Neural progenitor cell (in vitro differentiated cells): Measurements from ENCODE around the gene GALK1. TPM values are rescaled to one million over a fixed set of nuclear protein-coding genes. Genes with fewer than 3 reads are reported as not detected.

Source experiments
- DNase-seq: peaks from one replicate; pipeline ENCODE4 v3.0.0-alpha.2; 2016; ENCODE audit warnings: low spot score
- H2AFZ ChIP-seq: fragments of 200-600 bp; sonication (generic); replicated peaks from 2 replicates; pipeline ENCODE4 v1.6.1; 2016; ENCODE audit warnings: antibody characterized with exemption
- H3F3A ChIP-seq: fragments of 200-600 bp; sonication (generic); 2 replicates; pipeline ENCODE4 v1.6.1; 2016; ENCODE audit warnings: antibody characterized with exemption, low read depth
- H3K27ac ChIP-seq: fragments of 200-600 bp; sonication (generic); 2 replicates; pipeline ENCODE4 v1.5.1; 2016; ENCODE audit warnings: mild to moderate bottlenecking
- H3K27me3 ChIP-seq: fragments of 200-600 bp; sonication (generic); 2 replicates; pipeline ENCODE4 v1.6.1; 2016; ENCODE audit warnings: mild to moderate bottlenecking, moderate library complexity
- H3K36me3 ChIP-seq: fragments of 200-600 bp; sonication (generic); 2 replicates; pipeline ENCODE4 v1.5.1; 2016
- H3K4me1 ChIP-seq: fragments of 200-600 bp; sonication (generic); 2 replicates; pipeline ENCODE4 v1.6.1; 2016; ENCODE audit warnings: mixed run types
- H3K4me2 ChIP-seq: fragments of 200-600 bp; sonication (generic); 2 replicates; pipeline ENCODE4 v1.6.1; 2016
- H3K4me3 ChIP-seq: fragments of 200-600 bp; sonication (generic); 2 replicates; pipeline ENCODE4 v1.5.1; 2016
- H3K79me2 ChIP-seq: fragments of 200-600 bp; sonication (generic); 2 replicates; pipeline ENCODE4 v1.6.1; 2016; ENCODE audit warnings: low read depth
- H3K9ac ChIP-seq: fragments of 200-600 bp; sonication (generic); 2 replicates; pipeline ENCODE4 v1.6.1; 2016
- H3K9me3 ChIP-seq: fragments of 200-600 bp; sonication (generic); 2 replicates; pipeline ENCODE4 v1.5.1; 2016; ENCODE audit warnings: low read depth
- H4K20me1 ChIP-seq: fragments of 200-600 bp; sonication (generic); 2 replicates; pipeline ENCODE4 v1.6.1; 2016; ENCODE audit warnings: low read depth
- H3K27ac Mint-ChIP-seq: 3 replicates; pipeline ENCODE4 v1.8.0; 2021; ENCODE audit warnings: mixed read lengths
- H3K27me3 Mint-ChIP-seq: 2 replicates; pipeline ENCODE4 v1.8.0; 2022; ENCODE audit warnings: low read depth, mild to moderate bottlenecking, inconsistent platforms, moderate library complexity, mixed read lengths; ENCODE audit not compliant: insufficient read depth
- H3K36me3 Mint-ChIP-seq: 3 replicates; pipeline ENCODE4 v1.8.0; 2021; ENCODE audit warnings: mixed read lengths
- H3K4me1 Mint-ChIP-seq: 3 replicates; pipeline ENCODE4 v1.8.0; 2021; ENCODE audit warnings: mixed read lengths
- H3K4me3 Mint-ChIP-seq: 3 replicates; pipeline ENCODE4 v1.8.0; 2021; ENCODE audit warnings: mild to moderate bottlenecking, moderate library complexity, mixed read lengths
- H3K9me3 Mint-ChIP-seq: 3 replicates; pipeline ENCODE4 v1.8.0; 2020; ENCODE audit warnings: mixed read lengths
- EZH2 ChIP-seq: fragments of 200-600 bp; sonication (generic); IDR thresholded peaks from 2 replicates; pipeline ENCODE4 v1.6.1; 2017; ENCODE audit warnings: antibody characterized with exemption, mild to moderate bottlenecking, moderate library complexity
- EZH2phosphoT487 ChIP-seq: fragments of 200-600 bp; sonication (generic); IDR thresholded peaks from 2 replicates; pipeline ENCODE4 v1.6.1; 2017; ENCODE audit warnings: antibody characterized with exemption
- total RNA-seq: library from RNA; depleted of rRNA; stranded (reverse); fragments of >200 nt; gene quantifications from 2 replicates; pipeline ENCODE4 v1.2.3, GENCODE V29; 2015; ENCODE audit warnings: low replicate concordance
- TF ChIP-seq, protein P1 (sequence below): fragments of 200-600 bp; sonication (generic); IDR thresholded peaks from 2 replicates; pipeline ENCODE4 v1.5.1; 2017; ENCODE audit warnings: antibody characterized with exemption, mild to moderate bottlenecking

The GALK1 gene
- total RNA-seq, 1 donor from 2014 or later, result 6.5 TPM

DNA sequence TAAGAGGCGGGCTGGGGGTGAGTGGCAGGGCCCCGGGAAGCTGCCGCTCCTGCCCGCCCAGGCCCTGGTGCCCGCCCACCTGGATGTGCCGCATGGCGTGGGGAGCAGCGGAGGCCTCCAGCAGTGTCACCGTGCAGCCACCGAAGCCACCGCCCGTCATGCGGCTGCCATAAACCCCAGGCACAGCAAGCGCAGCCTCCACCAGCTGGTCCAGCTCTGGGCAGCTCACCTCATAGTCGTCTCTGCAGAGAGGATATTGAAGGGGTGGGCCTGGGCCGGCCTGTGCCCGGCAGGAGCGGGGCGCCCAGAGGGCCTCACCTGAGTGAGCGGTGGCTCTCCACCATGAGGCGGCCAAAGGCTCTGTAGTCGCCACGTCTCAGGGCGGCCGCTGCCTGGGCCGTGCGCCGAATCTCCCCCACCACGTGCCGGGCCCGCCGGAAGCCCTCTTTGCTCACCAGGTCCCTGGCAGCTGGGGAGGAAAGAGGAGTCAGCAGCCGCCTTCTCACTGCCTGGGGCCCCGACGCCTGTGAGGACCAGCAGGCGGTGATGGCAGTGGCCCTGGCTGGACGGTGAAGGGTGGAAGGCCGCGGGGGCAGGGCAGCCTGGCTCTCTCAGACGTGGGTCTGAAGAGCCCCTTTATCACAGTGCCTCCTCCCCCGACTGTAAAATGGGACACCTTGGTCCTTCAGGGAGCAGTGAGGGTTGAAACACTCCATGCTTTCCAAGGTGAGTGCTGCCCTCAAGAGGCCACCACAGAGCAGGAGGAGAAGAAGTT, 6.7 kb downstream of the GALK1 start:
- no peak for DNase-seq
- peaks cover 12% of the 10 kb centered on the region for H3K27me3 Mint-ChIP-seq
- Histone ChIP-seq H3K27ac (no peak overlapping the region), H3K4me1 (peaks cover 9% of the 10 kb centered on the region), H3K79me2 (no peaks in the 10 kb centered on the region), H3K9me3 (no peaks in the 10 kb centered on the region), H3K27me3 (peaks cover 3% of the 10 kb centered on the region), H3K36me3 (no peaks in the 10 kb centered on the region), H2AFZ (no peak overlapping the region), H4K20me1 (no peaks in the 10 kb centered on the region), H3K4me2 (no peak overlapping the region), H3K4me3 (no peak overlapping the region), H3F3A (peaks cover 11% of the 10 kb centered on the region), H3K9ac (no peak overlapping the region)
- H3K27ac Mint-ChIP-seq, result no peak overlapping the region
- peaks cover 2% of the 10 kb centered on the region for H3K36me3 Mint-ChIP-seq
- no peak overlapping the region for H3K4me3 Mint-ChIP-seq
- H3K9me3 Mint-ChIP-seq, result no peaks in the 10 kb centered on the region
- H3K4me1 Mint-ChIP-seq, result peaks cover 12% of the 10 kb centered on the region
- TF ChIP-seq, protein P1, sequence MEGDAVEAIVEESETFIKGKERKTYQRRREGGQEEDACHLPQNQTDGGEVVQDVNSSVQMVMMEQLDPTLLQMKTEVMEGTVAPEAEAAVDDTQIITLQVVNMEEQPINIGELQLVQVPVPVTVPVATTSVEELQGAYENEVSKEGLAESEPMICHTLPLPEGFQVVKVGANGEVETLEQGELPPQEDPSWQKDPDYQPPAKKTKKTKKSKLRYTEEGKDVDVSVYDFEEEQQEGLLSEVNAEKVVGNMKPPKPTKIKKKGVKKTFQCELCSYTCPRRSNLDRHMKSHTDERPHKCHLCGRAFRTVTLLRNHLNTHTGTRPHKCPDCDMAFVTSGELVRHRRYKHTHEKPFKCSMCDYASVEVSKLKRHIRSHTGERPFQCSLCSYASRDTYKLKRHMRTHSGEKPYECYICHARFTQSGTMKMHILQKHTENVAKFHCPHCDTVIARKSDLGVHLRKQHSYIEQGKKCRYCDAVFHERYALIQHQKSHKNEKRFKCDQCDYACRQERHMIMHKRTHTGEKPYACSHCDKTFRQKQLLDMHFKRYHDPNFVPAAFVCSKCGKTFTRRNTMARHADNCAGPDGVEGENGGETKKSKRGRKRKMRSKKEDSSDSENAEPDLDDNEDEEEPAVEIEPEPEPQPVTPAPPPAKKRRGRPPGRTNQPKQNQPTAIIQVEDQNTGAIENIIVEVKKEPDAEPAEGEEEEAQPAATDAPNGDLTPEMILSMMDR, result peak; percentile 36
- TF ChIP-seq EZH2, result no peak

DNA sequence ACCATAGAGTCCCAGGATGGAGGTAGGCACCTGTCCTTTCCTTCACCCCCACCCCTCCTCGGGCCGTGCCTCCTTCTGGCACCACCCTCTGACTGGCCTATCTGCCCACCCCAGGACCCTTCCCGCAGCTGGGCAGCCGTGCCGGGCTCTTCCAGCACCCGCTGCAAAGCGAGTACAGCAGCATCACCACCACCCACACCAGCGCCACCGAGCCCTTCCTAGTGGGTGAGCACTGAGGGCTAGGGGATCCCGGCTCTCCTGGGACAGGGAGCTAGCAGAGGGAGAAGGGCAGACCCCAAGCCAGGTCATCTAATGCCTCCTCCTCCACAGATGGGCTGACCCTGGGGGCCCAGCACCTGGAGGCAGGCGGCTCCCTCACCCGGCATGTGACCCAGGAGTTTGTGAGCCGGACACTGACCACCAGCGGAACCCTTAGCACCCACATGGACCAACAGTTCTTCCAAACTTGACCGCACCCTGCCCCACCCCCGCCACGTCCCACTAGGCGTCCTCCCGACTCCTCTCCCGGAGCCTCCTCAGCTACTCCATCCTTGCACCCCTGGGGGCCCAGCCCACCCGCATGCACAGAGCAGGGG, 7.8 kb downstream of the GALK1 start:
- H3K4me2 ChIP-seq, result no peak overlapping the region
- peaks cover 9% of the 10 kb centered on the region for H3K4me1 ChIP-seq
- H3K27me3 ChIP-seq, result peaks cover 6% of the 10 kb centered on the region
- no peak for DNase-seq
- H3K27ac ChIP-seq, result no peak overlapping the region
- Mint-ChIP-seq H3K9me3 (no peaks in the 10 kb centered on the region), H3K4me1 (peaks cover 10% of the 10 kb centered on the region), H3K27me3 (peaks cover 8% of the 10 kb centered on the region), H3K27ac (no peak overlapping the region), H3K36me3 (no peaks in the 10 kb centered on the region), H3K4me3 (no peak overlapping the region)
- no peak overlapping the region for H2AFZ ChIP-seq
- no peaks in the 10 kb centered on the region for H3K79me2 ChIP-seq
- H3K9me3 ChIP-seq, result no peaks in the 10 kb centered on the region
- H3K9ac ChIP-seq, result no peak overlapping the region
- no peak overlapping the region for H3K4me3 ChIP-seq
- TF ChIP-seq EZH2phosphoT487, result no peak
- TF ChIP-seq EZH2, result no peak
- TF ChIP-seq, protein P1, result no peak
- no peaks in the 10 kb centered on the region for H4K20me1 ChIP-seq
- peaks cover 21% of the 10 kb centered on the region for H3F3A ChIP-seq
- no peaks in the 10 kb centered on the region for H3K36me3 ChIP-seq

- Mint-ChIP-seq H3K27me3 (peaks cover 4% of the 10 kb centered on the region), H3K4me1 (peaks cover 10% of the 10 kb centered on the region), H3K9me3 (no peaks in the 10 kb centered on the region), H3K4me3 (no peak overlapping the region), H3K27ac (no peak overlapping the region), H3K36me3 (no peaks in the 10 kb centered on the region)
- H3K4me2 ChIP-seq, result no peak overlapping the region
- H3K27ac ChIP-seq, result no peak overlapping the region
- H2AFZ ChIP-seq, result no peak overlapping the region
- peaks cover 21% of the 10 kb centered on the region for H3F3A ChIP-seq
- peaks cover 9% of the 10 kb centered on the region for H3K4me1 ChIP-seq
- no peak overlapping the region for H3K9ac ChIP-seq
- H3K79me2 ChIP-seq, result no peaks in the 10 kb centered on the region
- H3K9me3 ChIP-seq, result no peaks in the 10 kb centered on the region
- H3K36me3 ChIP-seq, result no peaks in the 10 kb centered on the region
- no peaks in the 10 kb centered on the region for H4K20me1 ChIP-seq
- DNase-seq, result no peak
- H3K4me3 ChIP-seq, result no peak overlapping the region
- H3K27me3 ChIP-seq, result peaks cover 6% of the 10 kb centered on the region
- TF ChIP-seq, protein P1, result no peak
- TF ChIP-seq EZH2phosphoT487, result no peak
- no peak for TF ChIP-seq EZH2
These were observed 8.4 kb downstream of the GALK1 start for GRCh38 chr17:75756451-75757085.
